Activated CD4-positive, alpha-beta T cell treated with anti-CD3 and anti-CD28 coated beads for 36 hours (primary cell): ENCODE results near the gene PTP4A1. TPM values are rescaled to one million over a fixed set of nuclear protein-coding genes. Genes with fewer than 3 reads are reported as not detected.

ENCODE experiments used
- ATAC-seq: fragments of 200-7000 bp; cut with Tn5 transposase; one replicate; pipeline ENCODE4 v1.10.0; 2021; ENCODE audit warnings: mild to moderate bottlenecking, moderate library complexity
- CTCF ChIA-PET: fragments of 350-600 bp; sonication (Branson Sonifier 250); formaldehyde crosslinking; loops from one replicate; lab custom pipeline; 2021; ENCODE audit warnings: antibody characterized with exemption; lab: Charles Lee
- POLR2A ChIA-PET: fragments of 350-600 bp; sonication (Branson Sonifier 250); formaldehyde crosslinking; loops from one replicate; lab custom pipeline; 2021; ENCODE audit warnings: antibody characterized with exemption, inconsistent platforms; lab: Charles Lee
- DNase-seq: peaks from one replicate; pipeline ENCODE4 v3.0.0-alpha.2; 2020
- H3K27ac Mint-ChIP-seq: one replicate; pipeline ENCODE4 v1.8.0; 2021; ENCODE audit warnings: mixed read lengths
- H3K27me3 Mint-ChIP-seq: one replicate; pipeline ENCODE4 v1.8.0; 2021; ENCODE audit warnings: mixed read lengths
- H3K36me3 Mint-ChIP-seq: one replicate; pipeline ENCODE4 v1.8.0; 2021; ENCODE audit warnings: low read depth, mixed read lengths
- H3K4me1 Mint-ChIP-seq: one replicate; pipeline ENCODE4 v1.8.0; 2021; ENCODE audit warnings: mixed read lengths
- H3K4me3 Mint-ChIP-seq: one replicate; pipeline ENCODE4 v1.8.0; 2021; ENCODE audit warnings: mild to moderate bottlenecking, moderate library complexity, mixed read lengths
- H3K9me3 Mint-ChIP-seq: one replicate; pipeline ENCODE4 v1.8.0; 2021; ENCODE audit warnings: low read depth, mixed read lengths
- intact Hi-C, 2 experiments: fragments of 100-400 bp; cut with DNase I in 1 of 2; cut with micrococcal nuclease in 1 of 2; formaldehyde crosslinking; loops; one replicate each; pipeline versions ENCODE4 v1.14.2 to v1.15.1; 2022 to 2024; cut with DNase I, micrococcal nuclease
- total RNA-seq, 2 experiments: library from RNA; stranded (reverse); gene quantifications; one replicate each; pipeline ENCODE4 v1.2.3, GENCODE V29; 2021

PTP4A1 gene
- total RNA-seq, 2 experiments from 2014 or later = 42.6 to 51.9 TPM

- Mint-ChIP-seq H3K27me3 (peaks cover 13% of the 10 kb centered on the region), H3K4me1 (no peaks in the 10 kb centered on the region), H3K9me3 (no peaks in the 10 kb centered on the region), H3K36me3 (no peaks in the 10 kb centered on the region), H3K4me3 (no peak overlapping the region), H3K27ac (no peak overlapping the region)
- ChIA-PET POLR2A (no interaction called here), CTCF (no interaction called here)
- no peak for ATAC-seq
- intact Hi-C loops = no loop called here
- no peak for DNase-seq
These were observed 14.0 kb upstream of the PTP4A1 start for GRCh38 chr6:63558278-63558677.

GRCh38 chr6:63560801-63561287 lies 11.4 kb upstream of the PTP4A1 start:
- intact Hi-C loops = no loop called here
- Mint-ChIP-seq H3K4me1 (no peaks in the 10 kb centered on the region), H3K36me3 (no peaks in the 10 kb centered on the region), H3K4me3 (no peak overlapping the region), H3K9me3 (no peaks in the 10 kb centered on the region), H3K27ac (no peak overlapping the region), H3K27me3 (peaks cover 11% of the 10 kb centered on the region)
- DNase-seq = no peak
- ChIA-PET CTCF (interaction anchor here (0.6 to 1.3 kb wide), 2 partner anchors 13 to 75 kb away, joined by 3 read pairs; partner anchors contain the start of gene PHF3), POLR2A (no interaction called here)
- ATAC-seq = no peak

DNA sequence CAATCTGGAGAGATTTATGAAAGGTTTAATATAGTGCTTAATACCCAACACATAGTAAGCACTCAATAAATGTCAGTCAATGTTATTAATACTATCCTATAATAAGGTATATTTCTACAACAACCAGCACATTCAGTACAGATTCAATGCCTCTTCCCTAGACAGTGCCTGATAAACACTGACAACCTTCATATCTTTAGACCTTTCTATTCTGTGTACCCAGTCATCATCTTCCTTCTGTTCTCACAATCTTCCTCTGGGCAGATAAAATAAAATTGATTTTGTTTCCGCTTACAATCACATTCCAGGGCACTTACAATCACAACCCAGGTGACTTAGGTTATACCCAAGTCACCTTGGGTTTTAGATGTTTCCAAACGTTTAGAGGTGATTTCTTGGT lies 11.0 kb upstream of the PTP4A1 start:
- Mint-ChIP-seq H3K27me3 (peaks cover 11% of the 10 kb centered on the region), H3K4me3 (no peak overlapping the region), H3K27ac (no peak overlapping the region), H3K9me3 (no peaks in the 10 kb centered on the region), H3K4me1 (no peaks in the 10 kb centered on the region), H3K36me3 (no peaks in the 10 kb centered on the region)
- intact Hi-C loops = no loop called here
- DNase-seq (no peak), ATAC-seq (no peak)
- POLR2A ChIA-PET = no interaction called here
- CTCF ChIA-PET = interaction anchor here (0.6 to 1.3 kb wide), 2 partner anchors 13 to 74 kb away, joined by 3 read pairs; partner anchors contain the start of gene PHF3

DNA sequence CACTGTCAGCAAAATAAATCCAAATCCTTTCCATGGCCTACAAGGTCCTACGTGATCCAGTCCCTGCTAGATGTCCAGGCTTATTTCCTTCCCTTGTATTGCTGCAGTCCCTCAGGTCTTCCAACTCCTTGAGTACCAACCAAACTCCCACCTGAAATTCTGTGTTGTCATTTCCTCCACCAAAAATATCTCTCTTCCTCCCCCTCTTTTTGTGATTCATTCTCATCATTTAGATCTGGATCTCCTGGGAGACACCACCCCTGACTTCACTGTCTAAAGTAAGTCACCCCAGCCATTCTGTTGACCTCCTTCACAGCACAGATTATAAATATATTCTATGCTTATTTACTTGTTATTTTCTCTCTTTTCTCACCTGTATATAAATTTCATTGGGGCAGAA lies 9.0 kb upstream of the PTP4A1 start:
- ChIA-PET CTCF (no interaction called here), POLR2A (no interaction called here)
- DNase-seq = no peak
- intact Hi-C loops = no loop called here
- no peak overlapping the region for H3K27ac Mint-ChIP-seq
- no peaks in the 10 kb centered on the region for H3K36me3 Mint-ChIP-seq
- no peaks in the 10 kb centered on the region for H3K9me3 Mint-ChIP-seq
- no peaks in the 10 kb centered on the region for H3K4me1 Mint-ChIP-seq
- H3K4me3 Mint-ChIP-seq = no peak overlapping the region
- ATAC-seq = no peak
- peaks cover 7% of the 10 kb centered on the region for H3K27me3 Mint-ChIP-seq

- DNase-seq = no peak
- H3K36me3 Mint-ChIP-seq = no peaks in the 10 kb centered on the region
- POLR2A ChIA-PET = no interaction called here
- no peaks in the 10 kb centered on the region for H3K9me3 Mint-ChIP-seq
- peaks cover 5% of the 10 kb centered on the region for H3K27me3 Mint-ChIP-seq
- CTCF ChIA-PET = no interaction called here
- no peaks in the 10 kb centered on the region for H3K4me1 Mint-ChIP-seq
- intact Hi-C loops = no loop called here
- H3K4me3 Mint-ChIP-seq = no peak overlapping the region
- no peak for ATAC-seq
- no peak overlapping the region for H3K27ac Mint-ChIP-seq
These were observed 7.1 kb upstream of the PTP4A1 start for GRCh38 chr6:63565058-63565726.

- no peak for DNase-seq
- no peaks in the 10 kb centered on the region for H3K9me3 Mint-ChIP-seq
- intact Hi-C loops = no loop called here
- no peak for ATAC-seq
- no peak overlapping the region for H3K4me3 Mint-ChIP-seq
- no peaks in the 10 kb centered on the region for H3K36me3 Mint-ChIP-seq
- H3K27ac Mint-ChIP-seq = no peak overlapping the region
- peaks cover 2% of the 10 kb centered on the region for H3K27me3 Mint-ChIP-seq
- H3K4me1 Mint-ChIP-seq = no peaks in the 10 kb centered on the region
- ChIA-PET POLR2A (no interaction called here), CTCF (interaction anchor here (0.8 kb wide), 1 partner anchor 12 kb away, joined by 3 read pairs; no protein-coding TSS in a partner anchor)
These were observed 6.3 kb upstream of the PTP4A1 start for GRCh38 chr6:63565727-63566596.

DNA sequence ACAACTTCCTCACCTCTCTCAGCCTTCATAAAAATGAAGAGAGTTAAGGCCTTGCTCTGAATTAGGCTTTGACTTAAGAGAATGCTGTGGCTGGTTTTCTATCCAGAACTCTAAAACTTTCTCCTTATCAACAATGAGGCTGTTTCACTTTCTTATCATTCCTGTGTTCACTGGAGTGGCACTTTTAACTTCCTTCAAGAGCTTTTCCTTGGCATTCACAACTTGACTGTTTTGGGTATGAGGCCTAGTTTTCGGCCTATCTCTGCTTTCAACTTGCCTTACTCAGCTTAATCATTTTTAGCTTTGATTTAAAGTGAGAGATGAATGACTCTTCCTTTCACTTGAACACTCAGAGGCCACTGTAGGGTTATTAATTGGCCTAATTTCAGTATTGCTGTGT lies 4.3 kb upstream of the PTP4A1 start:
- CTCF ChIA-PET = no interaction called here
- Mint-ChIP-seq H3K27me3 (no peaks in the 10 kb centered on the region), H3K4me1 (peaks cover 8% of the 10 kb centered on the region), H3K36me3 (no peaks in the 10 kb centered on the region), H3K4me3 (no peak overlapping the region), H3K27ac (no peak overlapping the region), H3K9me3 (no peaks in the 10 kb centered on the region)
- POLR2A ChIA-PET = interaction anchor here (0.5 kb wide), 1 partner anchor 13 kb away, joined by 3 read pairs; no protein-coding TSS in a partner anchor
- no peak for DNase-seq
- intact Hi-C loops = no loop called here
- no peak for ATAC-seq

DNA sequence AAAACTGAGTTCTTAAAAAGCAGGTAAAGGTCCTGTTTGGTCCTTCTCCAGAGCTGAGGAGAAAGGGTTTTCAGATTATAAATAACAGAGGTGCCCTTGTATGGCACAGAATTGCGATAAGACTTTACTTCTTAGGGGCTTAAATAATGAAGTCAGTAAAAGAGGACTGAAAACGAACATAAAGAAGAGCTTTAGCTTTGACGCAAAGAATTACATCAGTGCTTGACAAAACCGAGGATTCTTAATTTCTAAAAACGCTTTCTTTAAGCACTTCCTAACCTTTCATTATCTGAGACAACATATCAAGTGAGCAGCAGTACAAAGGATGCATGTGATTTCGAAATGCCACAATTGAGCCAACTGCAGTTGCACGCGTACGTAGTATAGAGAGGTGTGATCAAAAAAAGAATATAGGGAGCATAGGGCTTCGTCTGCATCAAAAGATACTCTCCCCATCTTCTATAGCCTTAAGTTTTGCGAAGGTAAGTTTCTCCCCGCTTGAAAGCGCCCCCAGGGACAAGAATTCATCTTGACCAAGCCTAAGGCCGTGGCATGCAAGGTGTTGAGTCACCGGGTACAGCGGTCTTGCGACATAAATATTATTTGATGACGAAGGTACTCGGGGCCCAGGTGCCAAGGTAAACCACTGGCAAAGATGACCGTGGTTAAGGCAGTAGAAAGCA lies 778 bp upstream of the PTP4A1 start:
- POLR2A ChIA-PET = no interaction called here
- Mint-ChIP-seq H3K36me3 (peaks cover 17% of the 10 kb centered on the region), H3K4me1 (peaks cover 29% of the 10 kb centered on the region), H3K4me3 (peak overlapping the region; percentile 95), H3K27me3 (no peaks in the 10 kb centered on the region), H3K9me3 (no peaks in the 10 kb centered on the region), H3K27ac (peak overlapping the region; percentile 94)
- ATAC-seq (peak; percentile 17), DNase-seq (peak; percentile 66)
- CTCF ChIA-PET = interaction anchor here (1.3 kb wide), 1 partner anchor 27 kb away, joined by 3 read pairs; no protein-coding TSS in a partner anchor
- intact Hi-C loops = loop anchor here in 1 of 2 experiments (1.0 kb wide), 1 partner anchor 64 kb away; the partner anchor contains the start of gene PHF3

- no peak for DNase-seq
- POLR2A ChIA-PET = interaction anchor here (1.1 kb wide), 1 partner anchor 63 kb away, joined by 4 read pairs; the partner anchor contains the start of gene PHF3
- no peaks in the 10 kb centered on the region for H3K9me3 Mint-ChIP-seq
- H3K27me3 Mint-ChIP-seq = no peaks in the 10 kb centered on the region
- peaks cover 27% of the 10 kb centered on the region for H3K36me3 Mint-ChIP-seq
- intact Hi-C loops = loop anchor here in 1 of 2 experiments (1.0 kb wide), 2 partner anchors 63 to 220 kb away; partner anchors contain the start of gene PHF3
- ATAC-seq = no peak
- CTCF ChIA-PET = no interaction called here
- peak overlapping the region; percentile 89 for H3K27ac Mint-ChIP-seq
- peaks cover 33% of the 10 kb centered on the region for H3K4me1 Mint-ChIP-seq
- H3K4me3 Mint-ChIP-seq = peak overlapping the region; percentile 95
These were observed 431 bp downstream of the PTP4A1 start for GRCh38 chr6:63572747-63573075.

DNA sequence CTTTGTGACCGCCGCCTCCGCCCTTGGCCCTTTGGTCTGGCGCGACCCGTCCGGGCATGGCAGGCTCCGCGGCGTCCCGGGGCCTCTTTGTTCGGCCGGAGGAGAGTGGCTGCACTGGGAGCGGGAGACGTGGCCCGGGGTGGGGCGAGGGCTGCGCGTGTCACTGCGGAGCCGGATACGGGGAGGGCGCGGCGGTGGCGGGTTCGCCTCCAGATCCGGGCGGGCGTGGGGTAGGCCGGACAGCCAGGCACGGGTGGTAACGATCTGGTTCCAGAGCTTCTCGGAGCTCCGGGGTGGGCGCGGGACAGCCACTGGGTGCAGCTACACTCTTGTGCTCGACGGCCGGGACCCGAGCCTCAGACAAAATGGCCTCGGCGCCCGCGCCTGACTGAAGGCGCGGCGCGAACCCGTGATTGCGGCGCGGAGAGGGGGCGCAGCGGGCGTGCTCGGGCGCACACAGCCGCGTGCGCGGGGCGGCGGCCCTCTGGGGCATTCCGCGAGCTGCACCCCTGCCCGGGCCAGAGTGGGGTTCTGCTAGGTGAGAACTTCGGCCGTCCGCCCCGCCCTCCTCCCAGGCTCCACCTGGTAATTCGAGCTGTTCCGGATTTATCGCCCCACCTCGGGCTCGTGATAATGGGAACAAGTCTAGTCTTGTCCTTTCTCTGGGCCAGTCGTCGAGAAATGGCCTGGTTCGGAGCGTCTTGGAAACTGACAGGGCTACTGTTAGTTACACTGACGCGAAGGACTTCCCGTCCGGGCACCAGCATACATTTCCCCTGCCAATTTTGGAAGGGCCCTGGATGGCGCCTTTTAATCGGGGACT lies 1.0 kb downstream of the PTP4A1 start:
- Mint-ChIP-seq H3K9me3 (no peaks in the 10 kb centered on the region), H3K27ac (peak overlapping the region; percentile 98), H3K4me1 (peaks cover 33% of the 10 kb centered on the region), H3K36me3 (peaks cover 27% of the 10 kb centered on the region), H3K4me3 (peak overlapping the region; percentile 95), H3K27me3 (no peaks in the 10 kb centered on the region)
- ChIA-PET CTCF (interaction anchor here (0.7 to 2.2 kb wide), 9 partner anchors 12 to 191 kb away, joined by 3 to 17 read pairs (median 3); no protein-coding TSS in a partner anchor), POLR2A (interaction anchor here (1.1 kb wide), 1 partner anchor 62 kb away, joined by 4 read pairs; the partner anchor contains the start of gene PHF3)
- ATAC-seq (peak; percentile 24), DNase-seq (peak; percentile 78)
- intact Hi-C loops = loop anchor here in 1 of 2 experiments (1.0 kb wide), 1 partner anchor 221 kb away; no protein-coding TSS in a partner anchor
